Measurements from ENCODE around the gene HAUS6. TPM values are rescaled to one million over a fixed set of nuclear protein-coding genes. Genes with fewer than 3 reads are reported as not detected.

The HAUS6 gene
- total and polyA plus RNA-seq, 2 of the 13 experiments (the other 11 are each of a cell fraction or from before 2014, with no cell fraction given), result 9.8 to 31.1 TPM

DNA sequence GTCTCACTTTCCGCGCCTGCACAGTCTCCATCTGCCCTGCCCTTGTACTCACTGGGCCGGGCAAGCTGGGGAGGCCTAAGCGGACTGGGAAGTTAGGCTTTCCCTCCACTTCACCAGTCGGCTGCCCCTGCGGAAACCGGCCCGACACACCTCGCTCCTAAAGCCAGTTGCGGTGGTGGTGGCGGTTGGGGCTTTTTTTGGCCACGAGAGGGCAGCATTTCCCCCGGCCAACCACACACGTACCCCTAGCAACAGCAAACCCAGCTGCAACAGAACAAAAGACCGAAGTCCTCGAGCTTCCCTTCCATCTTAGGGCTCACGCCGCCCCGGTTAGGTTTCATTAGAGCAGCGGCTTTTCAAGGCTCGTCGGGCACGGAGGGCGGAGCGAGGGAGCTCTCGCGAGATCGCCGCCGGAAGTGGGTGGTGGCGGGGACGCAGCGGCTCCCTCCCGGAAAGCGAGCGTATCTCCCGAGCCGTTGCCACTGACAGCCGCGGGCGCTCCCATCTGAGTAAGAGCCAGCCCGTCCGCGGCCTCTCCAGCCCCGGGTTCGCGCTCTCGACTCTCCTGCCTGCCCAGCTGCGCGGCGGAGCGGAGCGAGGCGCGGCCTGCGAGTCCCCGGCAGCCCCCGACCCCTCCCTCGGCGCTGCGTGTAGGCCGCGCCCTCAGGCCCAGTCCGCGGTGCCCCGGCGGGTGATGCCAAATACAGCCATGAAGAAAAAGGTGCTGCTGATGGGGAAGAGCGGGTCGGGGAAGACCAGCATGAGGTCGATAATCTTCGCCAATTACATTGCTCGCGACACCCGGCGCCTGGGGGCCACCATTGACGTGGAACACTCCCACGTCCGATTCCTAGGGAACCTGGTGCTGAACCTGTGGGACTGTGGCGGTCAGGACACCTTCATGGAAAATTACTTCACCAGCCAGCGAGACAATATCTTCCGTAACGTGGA lies 53.5 kb downstream of the HAUS6 start, which contains the start of gene RRAGA (continued):
- TF ChIP-seq, protein P1, sequence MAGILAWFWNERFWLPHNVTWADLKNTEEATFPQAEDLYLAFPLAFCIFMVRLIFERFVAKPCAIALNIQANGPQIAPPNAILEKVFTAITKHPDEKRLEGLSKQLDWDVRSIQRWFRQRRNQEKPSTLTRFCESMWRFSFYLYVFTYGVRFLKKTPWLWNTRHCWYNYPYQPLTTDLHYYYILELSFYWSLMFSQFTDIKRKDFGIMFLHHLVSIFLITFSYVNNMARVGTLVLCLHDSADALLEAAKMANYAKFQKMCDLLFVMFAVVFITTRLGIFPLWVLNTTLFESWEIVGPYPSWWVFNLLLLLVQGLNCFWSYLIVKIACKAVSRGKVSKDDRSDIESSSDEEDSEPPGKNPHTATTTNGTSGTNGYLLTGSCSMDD (CRISPR knock-in tag; IDR thresholded peaks at IDR 0.05), result 0 out of 2 replicates have a peak, but pooled peaks have one; percentile 70
- peak; percentile 86; the same call in 1 of the 2 replicates for TF ChIP-seq SMAD3 (CRISPR knock-in tag; IDR thresholded peaks at IDR 0.05)
- no peak for TF ChIP-seq NCOA5 (CRISPR knock-in tag; IDR thresholded peaks at IDR 0.05)
- TF ChIP-seq, protein P2, sequence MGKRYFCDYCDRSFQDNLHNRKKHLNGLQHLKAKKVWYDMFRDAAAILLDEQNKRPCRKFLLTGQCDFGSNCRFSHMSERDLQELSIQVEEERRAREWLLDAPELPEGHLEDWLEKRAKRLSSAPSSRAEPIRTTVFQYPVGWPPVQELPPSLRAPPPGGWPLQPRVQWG (CRISPR knock-in tag; IDR thresholded peaks at IDR 0.05; ENCODE audit: borderline replicate concordance, low read depth), result no peak
- TF ChIP-seq, protein P3, sequence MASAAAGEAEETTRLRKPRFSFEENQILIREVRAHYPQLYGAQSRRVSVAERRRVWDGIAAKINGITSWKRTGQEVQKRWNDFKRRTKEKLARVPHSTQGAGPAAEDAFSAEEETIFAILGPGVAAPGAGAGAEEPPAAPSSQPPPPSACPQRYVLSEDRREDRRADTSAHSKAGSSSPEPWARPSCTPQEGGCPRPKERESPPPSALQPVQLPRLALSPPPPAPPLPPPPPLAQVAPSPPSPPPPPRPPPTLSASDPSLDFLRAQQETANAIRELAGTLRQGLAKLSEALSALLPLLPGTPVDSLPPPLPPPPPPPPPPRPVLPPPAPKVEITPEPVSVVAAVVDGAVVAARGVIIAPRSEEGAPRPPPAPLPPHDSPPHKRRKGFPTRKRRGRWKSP (CRISPR knock-in tag; IDR thresholded peaks at IDR 0.05), result peak; percentile 67; the same call in 1 of the 2 replicates
- TF ChIP-seq, protein P4, sequence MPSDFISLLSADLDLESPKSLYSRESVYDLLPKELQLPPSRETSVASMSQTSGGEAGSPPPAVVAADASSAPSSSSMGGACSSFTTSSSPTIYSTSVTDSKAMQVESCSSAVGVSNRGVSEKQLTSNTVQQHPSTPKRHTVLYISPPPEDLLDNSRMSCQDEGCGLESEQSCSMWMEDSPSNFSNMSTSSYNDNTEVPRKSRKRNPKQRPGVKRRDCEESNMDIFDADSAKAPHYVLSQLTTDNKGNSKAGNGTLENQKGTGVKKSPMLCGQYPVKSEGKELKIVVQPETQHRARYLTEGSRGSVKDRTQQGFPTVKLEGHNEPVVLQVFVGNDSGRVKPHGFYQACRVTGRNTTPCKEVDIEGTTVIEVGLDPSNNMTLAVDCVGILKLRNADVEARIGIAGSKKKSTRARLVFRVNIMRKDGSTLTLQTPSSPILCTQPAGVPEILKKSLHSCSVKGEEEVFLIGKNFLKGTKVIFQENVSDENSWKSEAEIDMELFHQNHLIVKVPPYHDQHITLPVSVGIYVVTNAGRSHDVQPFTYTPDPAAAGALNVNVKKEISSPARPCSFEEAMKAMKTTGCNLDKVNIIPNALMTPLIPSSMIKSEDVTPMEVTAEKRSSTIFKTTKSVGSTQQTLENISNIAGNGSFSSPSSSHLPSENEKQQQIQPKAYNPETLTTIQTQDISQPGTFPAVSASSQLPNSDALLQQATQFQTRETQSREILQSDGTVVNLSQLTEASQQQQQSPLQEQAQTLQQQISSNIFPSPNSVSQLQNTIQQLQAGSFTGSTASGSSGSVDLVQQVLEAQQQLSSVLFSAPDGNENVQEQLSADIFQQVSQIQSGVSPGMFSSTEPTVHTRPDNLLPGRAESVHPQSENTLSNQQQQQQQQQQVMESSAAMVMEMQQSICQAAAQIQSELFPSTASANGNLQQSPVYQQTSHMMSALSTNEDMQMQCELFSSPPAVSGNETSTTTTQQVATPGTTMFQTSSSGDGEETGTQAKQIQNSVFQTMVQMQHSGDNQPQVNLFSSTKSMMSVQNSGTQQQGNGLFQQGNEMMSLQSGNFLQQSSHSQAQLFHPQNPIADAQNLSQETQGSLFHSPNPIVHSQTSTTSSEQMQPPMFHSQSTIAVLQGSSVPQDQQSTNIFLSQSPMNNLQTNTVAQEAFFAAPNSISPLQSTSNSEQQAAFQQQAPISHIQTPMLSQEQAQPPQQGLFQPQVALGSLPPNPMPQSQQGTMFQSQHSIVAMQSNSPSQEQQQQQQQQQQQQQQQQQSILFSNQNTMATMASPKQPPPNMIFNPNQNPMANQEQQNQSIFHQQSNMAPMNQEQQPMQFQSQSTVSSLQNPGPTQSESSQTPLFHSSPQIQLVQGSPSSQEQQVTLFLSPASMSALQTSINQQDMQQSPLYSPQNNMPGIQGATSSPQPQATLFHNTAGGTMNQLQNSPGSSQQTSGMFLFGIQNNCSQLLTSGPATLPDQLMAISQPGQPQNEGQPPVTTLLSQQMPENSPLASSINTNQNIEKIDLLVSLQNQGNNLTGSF (CRISPR knock-in tag; IDR thresholded peaks at IDR 0.05), result peak; percentile 84; the same call in 1 of the 2 replicates
- peak; percentile 91 for TF ChIP-seq NAIF1 (CRISPR knock-in tag; IDR thresholded peaks at IDR 0.05; ENCODE audit: borderline replicate concordance)
- peak; percentile 65 for TF ChIP-seq MIER2 (CRISPR knock-in tag; IDR thresholded peaks at IDR 0.05)
- TF ChIP-seq ZNF615 (CRISPR knock-in tag; IDR thresholded peaks at IDR 0.05; ENCODE audit: borderline replicate concordance), result peak; percentile 45
- TF ChIP-seq DMAP1 (CRISPR knock-in tag; IDR thresholded peaks at IDR 0.05), result peak; percentile 82
- no peak for TF ChIP-seq CHCHD3 (CRISPR knock-in tag; IDR thresholded peaks at IDR 0.05)
- TF ChIP-seq ZNF761 (CRISPR knock-in tag; conservative IDR thresholded peaks at IDR 0.05), result peak; percentile 74; the same call in 1 of the 2 replicates
- TF ChIP-seq ETV6 (CRISPR knock-in tag; conservative IDR thresholded peaks at IDR 0.05), result peak; percentile 38
- TF ChIP-seq, protein P5, sequence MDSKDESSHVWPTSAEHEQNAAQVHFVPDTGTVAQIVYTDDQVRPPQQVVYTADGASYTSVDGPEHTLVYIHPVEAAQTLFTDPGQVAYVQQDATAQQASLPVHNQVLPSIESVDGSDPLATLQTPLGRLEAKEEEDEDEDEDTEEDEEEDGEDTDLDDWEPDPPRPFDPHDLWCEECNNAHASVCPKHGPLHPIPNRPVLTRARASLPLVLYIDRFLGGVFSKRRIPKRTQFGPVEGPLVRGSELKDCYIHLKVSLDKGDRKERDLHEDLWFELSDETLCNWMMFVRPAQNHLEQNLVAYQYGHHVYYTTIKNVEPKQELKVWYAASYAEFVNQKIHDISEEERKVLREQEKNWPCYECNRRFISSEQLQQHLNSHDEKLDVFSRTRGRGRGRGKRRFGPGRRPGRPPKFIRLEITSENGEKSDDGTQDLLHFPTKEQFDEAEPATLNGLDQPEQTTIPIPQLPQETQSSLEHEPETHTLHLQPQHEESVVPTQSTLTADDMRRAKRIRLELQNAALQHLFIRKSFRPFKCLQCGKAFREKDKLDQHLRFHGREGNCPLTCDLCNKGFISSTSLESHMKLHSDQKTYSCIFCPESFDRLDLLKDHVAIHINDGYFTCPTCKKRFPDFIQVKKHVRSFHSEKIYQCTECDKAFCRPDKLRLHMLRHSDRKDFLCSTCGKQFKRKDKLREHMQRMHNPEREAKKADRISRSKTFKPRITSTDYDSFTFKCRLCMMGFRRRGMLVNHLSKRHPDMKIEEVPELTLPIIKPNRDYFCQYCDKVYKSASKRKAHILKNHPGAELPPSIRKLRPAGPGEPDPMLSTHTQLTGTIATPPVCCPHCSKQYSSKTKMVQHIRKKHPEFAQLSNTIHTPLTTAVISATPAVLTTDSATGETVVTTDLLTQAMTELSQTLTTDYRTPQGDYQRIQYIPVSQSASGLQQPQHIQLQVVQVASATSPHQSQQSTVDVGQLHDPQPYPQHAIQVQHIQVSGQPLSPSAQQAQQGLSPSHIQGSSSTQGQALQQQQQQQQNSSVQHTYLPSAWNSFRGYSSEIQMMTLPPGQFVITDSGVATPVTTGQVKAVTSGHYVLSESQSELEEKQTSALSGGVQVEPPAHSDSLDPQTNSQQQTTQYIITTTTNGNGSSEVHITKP (CRISPR knock-in tag; IDR thresholded peaks at IDR 0.05; ENCODE audit: low read depth), result no peak; the same call in 1 of the 2 replicates
- 0 out of 2 replicates have a peak, but pooled peaks have one; percentile 31 for TF ChIP-seq HIVEP1 (CRISPR knock-in tag; IDR thresholded peaks at IDR 0.05)
- TF ChIP-seq KDM2A (CRISPR knock-in tag; IDR thresholded peaks at IDR 0.05; ENCODE audit: borderline replicate concordance, low read depth), result peak; percentile 87; the same call in 1 of the 2 replicates

All from HepG2 (cell line).